HT-29 (cell line): ENCODE measurements around the gene MYDGF. TPM values are rescaled to one million over a fixed set of nuclear protein-coding genes. Genes with fewer than 3 reads are reported as not detected.
"Not testable (repeated sequence)": the region's sequence is repeated elsewhere in the genome, so short reads cannot be mapped to it uniquely, and the experiment has no call there.

Source experiments
- DNase-seq: peaks from one replicate; pipeline ENCODE4 v3.0.0-alpha.2; 2015; ENCODE audit warnings: low spot score
- total RNA-seq: library from RNA; depleted of rRNA; stranded (reverse); fragments of >200 nt; shearing (Covaris generic); gene quantifications from 2 replicates; pipeline ENCODE4 v1.2.3, GENCODE V29; 2014

The MYDGF gene
- total RNA-seq, 1 experiment from 2014 or later: 139 TPM

DNA sequence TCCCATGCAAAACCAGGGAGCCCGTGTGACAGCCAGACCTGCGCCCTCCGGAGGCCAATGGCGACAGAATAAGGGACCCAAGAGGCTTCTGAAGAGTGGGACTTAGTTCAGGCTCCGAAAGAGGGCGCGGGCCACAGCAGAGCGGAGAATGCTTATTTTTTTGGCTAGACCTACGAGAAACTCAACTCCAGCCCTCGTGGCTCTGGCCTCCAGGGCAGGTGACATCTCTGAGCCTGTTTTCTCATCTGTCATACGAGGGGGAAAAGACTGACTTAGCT is 30.5 kb upstream of the MYDGF start:
- DNase-seq: no peak

DNA sequence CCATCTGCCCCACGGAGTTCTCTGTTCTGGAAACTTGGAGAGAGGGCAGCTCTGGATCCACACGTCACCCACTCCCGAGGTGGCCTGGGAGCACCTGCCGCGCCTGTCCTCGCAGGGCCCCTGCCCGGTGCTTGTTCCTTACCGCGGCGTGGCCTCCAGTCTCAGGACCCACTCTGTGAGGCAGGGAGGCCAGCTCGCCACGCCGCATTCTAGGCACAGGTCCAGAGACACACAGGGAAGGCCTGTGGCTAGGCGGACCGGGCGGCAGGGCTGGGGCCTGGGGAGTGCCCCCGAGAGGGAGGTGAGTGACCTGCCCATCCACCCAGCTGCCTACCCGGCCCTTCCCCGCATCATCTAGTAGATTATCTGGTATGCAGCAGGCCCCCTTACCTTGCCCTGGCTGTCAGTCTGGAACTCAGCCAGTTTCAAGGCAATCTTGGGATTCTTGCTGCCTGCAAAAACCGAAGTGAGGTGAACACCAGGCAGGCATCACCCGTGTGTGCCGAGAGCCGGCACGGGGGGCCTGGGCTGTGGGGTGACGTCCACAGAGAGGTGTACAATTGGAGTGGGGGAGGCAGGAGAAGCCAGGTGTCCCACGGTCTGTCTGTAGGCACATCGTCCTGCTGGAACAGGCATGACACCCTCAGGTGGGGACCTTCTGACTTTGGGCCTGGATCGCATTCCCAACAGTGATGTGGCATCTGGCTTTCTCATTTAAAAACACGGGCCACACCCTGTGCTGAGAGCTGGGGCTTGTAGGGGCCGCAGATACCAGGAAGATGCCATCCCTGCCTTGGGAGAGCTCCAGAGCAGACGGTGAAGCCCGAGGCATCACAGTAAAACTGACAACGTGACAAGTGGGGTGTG is 29.9 kb upstream of the MYDGF start:
- DNase-seq: no peak

DNA sequence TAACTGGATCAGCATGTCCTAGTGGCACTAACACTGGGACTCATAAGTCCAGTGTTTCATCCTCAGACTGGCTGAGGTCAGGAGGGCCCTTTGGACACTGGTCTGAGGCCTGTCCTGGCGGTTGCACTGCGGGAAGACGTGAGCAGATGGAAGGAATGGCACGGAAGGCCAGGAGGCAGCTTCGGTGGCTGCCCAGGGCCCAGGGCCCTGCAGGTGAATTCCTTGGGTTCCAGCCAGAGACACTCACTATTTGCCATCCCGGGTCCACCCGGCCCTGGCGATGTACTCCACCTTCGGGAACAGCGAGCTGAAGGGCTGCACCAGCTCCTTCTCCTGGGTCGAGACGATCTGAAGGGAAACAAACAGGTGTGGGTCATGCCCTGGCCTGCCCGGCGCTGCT is 27.2 kb upstream of the MYDGF start:
- DNase-seq: no peak

DNA sequence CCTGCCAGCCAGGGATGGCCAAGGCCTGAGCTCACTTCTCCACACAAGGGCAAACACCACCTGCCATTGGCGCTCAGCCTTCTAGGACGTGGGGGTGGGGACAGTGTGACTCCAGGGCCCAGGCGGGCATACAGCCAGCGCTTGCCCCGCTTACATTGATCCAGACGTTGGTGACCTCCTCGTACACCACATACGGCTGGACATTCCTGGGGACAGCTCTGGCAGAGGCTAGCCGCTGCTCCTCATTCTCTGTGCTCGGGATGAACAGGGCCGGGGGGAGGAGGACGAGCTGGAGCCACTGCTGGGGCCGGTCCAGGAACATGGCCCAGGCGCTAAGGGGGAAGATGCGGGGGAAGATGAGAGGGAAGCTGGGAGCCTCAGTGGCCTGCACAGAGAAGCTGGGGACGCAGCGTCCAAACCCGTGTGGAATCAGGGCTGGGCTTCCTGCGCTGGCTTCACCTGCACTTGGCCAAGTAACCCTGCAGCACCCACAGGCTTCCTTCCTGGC is 25.1 kb upstream of the MYDGF start:
- DNase-seq: no peak

DNA sequence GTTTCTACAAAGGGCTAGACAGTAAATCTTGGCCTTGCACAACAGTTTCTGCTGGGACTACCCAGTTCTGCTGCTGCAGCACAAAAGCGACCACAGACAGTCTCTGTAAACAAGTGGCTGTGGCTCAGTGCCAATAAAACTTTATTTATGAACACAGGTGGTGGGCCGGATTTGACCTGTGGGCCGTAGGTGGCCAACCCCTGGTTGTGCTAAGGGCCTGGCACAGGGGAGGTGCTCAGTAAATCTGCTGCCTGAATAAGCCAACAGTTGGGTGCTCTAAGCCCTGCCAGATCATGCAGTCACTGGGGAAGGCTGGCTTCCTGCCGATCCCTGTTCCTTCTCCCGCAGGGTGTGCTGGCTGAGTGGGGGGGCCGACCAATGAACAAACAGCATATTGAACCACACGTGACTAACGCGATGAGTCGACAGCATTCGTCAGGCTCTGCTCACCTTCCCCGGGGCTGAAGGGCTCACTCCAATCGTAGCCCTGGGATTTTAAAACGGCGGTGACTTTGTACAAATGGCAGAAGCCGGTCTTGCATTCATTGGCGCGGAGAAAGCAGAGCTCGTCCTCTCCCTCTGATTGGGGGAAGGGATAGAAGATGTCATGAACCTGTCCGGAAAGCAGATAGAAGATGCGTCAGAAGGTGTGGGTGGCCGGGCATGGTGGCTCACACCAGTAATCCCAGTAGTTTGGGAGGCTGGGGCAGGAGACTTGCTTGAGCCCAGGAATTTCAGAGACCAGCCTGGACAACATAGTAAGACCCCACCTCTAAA is 24.3 kb upstream of the MYDGF start:
- peak; percentile 72 for DNase-seq

DNA sequence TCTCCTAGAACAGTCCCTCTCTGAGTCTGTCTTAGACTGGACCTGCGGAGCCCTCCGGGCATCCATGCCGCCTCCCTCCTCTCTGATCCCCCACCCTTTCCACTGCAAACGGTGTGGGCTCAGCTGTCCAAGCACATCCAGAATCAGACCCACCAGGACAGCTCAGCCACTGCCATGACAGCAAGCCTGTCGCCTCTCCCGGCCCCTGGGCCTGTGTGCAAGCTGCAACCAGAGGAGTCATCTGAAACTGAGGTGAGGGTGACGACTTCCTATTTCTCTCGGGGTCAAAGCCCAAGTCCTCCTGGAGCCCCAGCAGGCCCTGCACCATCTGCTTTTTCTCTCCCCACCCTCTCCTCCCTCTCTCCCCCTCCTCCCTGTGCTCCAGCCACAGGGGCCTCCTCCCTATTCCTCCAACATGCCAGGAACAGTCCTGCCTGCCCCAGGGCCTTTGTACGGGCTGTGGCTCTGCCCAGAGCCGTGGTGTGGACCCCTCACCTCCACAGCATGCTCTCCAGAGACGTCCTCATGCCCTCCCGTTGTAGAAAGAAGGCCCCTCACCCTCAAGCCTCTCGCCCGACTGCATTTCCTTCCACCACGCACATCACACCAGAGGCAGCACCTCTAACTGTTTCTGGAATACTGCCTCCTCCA is 23.5 kb upstream of the MYDGF start:
- DNase-seq: no peak

DNA sequence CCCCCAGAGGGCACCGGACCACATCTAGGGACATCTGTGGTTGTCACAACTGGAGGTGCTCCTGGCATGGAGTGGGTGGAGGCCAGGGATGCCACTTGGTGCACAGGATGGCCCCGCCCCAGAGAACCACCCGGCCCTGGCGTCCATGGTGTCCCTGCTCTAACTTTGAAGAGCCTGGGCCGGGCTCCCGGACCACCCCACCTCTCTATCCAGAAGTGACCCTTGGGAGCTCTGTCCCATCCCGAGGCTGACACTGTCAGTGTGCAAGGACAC is 22.9 kb upstream of the MYDGF start:
- no peak for DNase-seq

DNA sequence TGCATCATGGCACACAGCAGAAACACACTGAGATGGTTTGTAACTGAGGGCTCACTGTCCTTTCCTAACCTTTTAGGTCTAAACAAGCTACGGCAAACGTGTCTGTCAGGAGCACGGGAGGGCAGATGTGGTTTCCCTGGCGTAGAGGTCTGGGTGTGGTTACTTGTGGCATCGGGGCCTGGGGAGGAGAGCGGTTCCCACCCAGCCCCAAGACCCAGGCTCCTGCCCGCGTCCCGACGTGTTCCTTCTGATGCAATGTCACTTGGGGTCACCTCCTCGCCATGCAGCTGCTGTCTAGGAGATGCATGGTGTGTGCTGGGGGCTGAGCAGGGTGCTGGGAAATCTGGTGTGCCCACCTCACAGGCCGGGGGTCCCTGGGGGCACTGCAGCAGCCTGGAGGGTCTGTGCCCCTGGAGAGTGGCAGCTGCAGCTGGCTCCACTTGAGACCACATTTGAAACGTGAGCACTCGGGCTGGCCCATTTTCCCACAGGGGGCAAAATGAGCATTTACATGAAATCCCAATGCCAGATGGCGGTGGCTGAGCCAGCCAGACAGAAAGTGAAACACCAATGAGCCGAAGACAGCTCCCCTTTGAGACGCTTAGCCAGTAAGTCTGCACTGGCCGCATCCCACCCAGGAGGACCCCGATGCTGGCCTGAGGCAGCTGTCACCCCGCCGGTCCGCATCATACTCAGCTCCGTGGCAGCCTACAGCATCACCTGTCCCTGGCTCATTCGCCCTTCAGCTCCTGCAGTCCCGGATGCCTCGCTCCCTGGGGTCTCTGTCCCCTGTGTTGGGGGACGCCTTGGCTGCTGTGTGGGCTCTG is 22.3 kb upstream of the MYDGF start:
- no peak for DNase-seq

DNA sequence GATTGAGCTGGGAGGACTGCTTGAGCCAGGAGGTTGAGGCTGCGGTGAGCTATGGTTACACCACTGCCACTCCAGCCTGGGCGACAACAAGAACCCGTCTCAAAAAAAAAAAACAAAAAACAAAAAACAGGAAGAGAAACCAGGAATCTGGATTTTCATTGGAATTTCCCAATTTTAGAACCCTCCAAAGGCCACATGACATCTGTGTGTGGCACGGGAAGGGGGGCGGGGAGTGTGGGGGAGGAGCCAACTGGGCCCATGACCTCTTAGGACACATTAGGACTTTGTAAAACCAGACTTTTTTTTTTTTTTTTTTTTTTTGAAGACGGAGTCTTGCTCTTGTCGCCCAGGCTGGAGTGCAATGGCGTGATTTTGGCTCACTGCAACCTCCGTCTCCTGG is 21.2 kb upstream of the MYDGF start:
- no peak for DNase-seq

DNA sequence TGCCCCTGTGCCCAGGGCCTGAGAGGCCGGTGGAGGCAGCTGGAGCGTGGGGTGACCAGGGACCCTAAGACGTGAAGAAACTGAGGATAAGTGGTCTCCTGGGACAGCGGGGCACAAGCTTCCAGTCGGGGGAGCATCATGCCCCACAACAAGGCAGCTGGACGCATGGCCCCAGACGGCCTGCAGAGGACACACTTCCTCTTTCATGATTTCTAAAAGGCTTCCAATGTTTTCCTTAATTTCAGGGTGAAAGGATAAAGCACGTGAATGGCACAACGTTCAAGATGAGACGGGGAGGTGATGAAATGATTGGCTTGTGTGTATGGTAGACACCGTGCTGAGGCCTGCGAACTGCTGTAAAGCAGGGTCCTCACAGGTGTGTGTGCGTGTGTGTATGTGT is 20.2 kb upstream of the MYDGF start:
- no peak for DNase-seq

DNA sequence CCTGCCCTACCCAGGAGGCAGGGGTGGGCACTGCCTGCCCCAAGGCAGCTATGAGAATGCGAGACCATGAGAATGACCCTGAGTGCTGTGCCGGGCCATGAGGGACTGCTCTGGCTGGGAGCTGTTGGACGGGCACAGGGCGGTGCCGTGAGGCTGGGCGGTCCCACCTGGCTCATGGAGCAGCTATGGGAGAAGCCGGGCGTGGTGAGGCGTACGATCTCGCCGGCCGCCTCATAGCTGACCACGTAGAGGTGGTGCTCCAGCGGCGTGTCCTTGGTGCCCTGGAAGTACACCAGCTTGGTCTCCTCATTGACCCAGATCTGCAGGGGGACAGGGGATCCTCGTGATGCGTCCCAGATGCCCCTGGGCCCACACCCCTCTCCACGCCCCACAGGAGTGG is 19.3 kb upstream of the MYDGF start:
- no peak for DNase-seq

DNA sequence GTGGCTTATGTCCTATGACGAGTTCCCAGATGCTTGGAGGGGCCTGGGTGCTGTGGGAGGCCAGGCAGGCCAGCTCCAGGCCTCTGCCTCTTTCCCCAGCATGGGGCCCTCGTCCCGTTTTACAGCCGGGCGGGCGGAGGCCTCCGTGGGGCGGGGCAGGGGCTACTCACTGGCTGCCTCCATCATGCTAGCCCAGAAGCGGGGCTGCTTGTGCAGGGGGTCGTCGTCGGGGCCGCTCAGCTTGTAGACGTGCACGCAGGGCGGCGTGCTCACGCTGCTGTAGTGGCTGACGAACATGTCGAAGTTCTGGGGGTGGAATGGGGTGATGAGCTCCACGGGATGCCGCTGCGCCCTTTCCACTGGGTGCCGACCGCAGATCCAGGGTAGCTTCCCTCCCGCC is 18.4 kb upstream of the MYDGF start:
- DNase-seq: no peak

DNA sequence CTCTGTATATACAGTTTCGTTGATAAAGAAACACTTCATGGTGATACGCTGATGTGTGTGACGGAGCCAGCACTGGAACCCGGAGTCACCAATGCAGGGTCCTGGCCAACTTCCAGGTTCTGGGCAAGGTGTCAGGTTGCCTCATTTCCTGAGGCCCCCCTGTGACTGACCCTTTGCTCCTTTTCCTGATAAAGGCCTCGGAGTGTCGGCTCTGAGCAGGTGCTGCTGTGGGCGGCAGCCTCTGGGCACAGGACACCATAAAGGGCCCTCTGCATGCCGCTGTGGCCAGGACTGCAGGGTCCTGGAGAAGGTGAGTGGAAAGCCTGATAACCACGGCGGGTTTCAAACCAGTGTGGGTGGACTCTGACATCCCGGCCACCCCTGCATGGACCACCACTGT is 17.3 kb upstream of the MYDGF start:
- no peak for DNase-seq

DNA sequence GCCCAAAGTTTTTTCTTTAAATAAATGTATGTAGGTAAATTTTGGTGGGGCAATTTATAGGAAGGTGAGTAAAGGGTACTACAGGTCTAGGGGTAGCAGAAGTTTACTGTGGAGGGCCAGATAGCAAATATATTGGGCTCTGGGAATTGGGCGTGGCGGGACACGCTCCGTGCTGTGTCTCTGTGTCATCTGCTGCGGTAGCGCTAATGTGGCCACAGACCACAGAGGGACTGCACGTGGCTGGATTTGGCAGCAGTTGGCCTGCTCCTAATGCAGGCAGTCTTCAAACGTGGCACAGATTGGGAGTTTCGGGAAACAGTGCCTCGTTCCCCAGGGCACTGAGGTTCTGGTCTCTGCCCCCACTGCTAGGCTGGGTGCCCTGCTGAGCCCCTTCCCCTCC is 16.6 kb upstream of the MYDGF start:
- DNase-seq: no peak

DNA sequence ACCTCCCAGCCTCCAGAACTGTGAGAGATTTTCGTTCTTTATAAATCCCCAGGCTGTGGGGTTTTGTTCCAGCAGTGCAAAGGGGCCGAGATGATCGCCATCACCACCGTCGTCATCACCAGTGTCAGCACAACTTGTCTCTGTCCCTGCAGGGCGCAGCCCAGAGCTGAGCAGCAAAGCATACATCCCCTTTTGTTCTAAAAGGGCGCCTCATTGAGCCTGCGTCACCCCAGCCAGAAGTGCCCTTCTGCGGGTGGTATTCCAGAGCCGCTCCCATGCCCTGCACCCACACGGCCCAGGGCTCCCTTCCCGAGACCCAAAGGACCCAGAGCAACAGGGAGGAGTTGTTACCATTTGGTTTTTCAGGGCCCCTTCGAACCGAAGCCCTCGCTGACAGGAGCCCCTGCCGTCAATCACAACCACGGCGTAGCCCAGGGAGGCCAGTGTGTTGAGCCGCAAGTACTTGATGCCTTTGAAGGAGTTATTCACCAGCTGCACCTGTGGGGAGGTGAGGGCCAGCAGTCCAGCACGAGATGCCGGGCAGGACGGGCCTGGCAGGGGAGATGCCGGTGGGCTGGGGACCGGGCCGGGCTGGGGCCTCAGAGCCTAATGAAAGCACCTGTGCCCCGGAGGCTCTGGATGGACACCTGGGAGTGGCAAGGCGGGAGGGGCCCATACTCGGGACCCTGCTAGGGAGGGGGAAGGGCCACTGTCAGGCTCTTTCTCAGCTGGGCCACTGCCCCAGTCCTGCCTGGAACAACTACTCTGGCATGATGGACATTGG is 14.4 kb upstream of the MYDGF start:
- DNase-seq: no peak

DNA sequence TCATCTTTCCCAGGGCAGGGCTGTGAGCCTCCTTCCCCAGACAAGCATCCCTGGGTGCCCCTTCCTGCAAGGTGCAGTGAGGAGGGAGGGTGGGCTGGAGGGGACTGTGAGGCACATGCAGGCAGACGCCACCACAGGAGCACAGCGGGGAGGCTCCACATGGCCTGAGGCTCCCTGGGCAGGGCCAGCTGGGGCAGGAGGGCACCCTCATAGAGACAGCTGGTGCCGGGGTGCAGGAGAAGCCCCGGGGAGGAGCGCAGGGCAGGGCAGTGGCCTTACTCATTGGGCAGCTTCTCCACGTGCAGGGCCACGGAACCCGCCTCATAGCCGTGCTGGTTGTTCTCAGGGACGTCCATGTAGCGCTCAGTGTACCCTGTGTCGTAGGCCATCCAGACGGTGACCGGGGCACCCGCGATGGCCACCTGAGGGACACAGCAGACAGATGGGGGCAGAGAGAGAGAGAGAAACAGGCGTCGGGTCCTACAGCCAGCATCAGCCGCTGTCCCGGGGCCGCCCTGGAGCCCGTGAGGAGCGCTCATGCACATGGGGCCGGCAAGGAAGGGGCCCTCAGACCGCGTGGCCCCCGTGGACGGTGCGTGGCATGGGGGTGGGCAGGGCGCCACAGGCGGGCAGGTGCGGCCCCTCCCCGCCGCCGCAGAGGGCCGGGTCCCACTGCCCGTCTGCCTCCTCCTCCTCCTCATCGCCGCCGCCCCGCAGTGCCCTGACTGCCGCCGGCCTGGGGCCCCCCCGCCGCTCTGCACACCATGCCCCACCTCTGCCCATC is 12.5 kb upstream of the MYDGF start:
- no peak for DNase-seq

DNA sequence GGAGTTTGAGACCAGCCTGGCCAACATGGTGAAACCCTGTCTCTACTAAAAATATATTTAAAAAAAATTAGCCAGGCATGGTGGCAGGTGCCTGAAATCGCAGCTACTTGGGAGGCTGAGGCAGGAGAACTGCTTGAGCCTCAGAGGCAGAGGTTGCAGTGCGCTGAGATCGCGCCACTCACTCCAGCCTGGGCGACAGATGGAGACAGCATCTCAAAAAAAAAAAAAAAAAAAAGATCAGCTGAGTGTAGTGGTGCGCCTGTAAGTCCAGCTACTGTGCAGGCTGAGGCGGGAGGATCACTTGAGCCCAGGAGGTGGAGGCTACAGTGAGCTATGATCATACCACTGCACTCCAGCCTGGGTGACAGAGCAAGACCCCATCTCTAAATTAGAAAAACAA is 9.9 kb upstream of the MYDGF start:
- DNase-seq: not testable (repeated sequence)

DNA sequence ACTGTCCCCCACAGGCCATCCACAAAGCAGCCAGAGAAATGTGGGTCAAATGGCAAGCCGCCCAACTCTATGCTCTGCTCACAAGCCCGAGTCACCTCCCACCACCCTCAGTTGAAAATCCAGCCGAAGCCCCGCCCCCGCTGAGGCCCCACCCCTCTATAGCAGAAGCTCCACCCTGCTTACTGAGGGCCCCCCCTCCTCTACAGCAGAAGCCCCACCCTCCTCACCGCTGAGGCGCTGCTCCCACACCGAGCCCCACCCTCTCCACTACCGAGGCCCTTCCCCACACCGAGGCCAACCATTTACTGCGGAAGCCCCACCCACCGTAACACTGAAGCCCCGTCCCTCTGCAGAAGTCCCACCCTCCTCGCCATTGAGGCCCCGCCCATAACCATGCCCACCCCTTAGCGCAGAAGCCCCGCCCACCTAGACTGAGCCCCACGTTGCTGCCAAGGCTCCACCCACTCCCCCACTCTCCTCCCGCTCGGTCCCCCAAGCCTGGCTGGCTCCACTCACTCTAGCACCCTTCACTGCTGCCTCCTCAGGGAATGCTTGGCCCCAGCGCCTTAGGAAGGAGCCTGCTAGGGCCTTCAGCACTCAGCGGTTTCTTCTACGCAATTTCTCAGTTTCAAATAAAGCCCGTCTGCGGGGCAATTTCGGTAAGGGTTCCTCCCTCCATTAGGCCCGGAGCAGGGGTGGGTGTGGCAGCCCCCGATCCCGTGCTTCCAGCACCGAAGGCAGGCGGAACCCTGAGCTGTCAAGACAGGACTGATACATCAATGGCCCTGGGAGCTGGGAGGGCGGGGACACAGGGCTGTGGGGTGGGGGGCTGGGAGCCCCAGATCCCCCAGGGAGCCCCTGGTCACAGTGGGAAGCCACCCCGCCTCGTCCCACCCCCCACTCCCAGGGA is 9.0 kb upstream of the MYDGF start:
- DNase-seq: peak; percentile 36
